ENCODE measurements around the gene MTMR10. TPM values are rescaled to one million over a fixed set of nuclear protein-coding genes. Genes with fewer than 3 reads are reported as not detected.

The MTMR10 gene
- total RNA-seq, 1 donor = 13.2 TPM

GRCh38 chr15:30962079-30962478 is 29.3 kb downstream of the MTMR10 start:
- DNase-seq (ENCODE audit: low read depth in 2 of 3, low spot score in 2 of 3) = no peak

DNA sequence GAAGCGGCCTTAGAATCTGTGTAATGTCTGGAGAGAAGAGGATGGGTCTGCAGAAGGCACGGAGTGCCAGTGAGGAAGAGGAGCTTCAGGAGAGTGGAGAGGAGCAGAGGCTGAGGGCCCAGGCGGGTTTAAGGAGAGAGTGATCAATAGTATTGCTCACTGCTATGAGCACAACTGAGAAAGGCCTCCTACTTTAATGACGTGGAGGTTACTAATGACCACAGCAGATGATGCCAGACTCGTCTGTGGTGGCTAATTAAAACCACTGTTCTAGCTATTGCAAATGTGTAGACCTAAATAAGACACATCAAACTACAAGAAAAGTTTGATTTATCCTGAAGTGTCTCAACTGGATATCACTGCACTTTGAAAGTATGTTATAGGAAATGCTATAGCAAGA is 33.2 kb downstream of the MTMR10 start:
- DNase-seq (ENCODE audit: low read depth in 2 of 3, low spot score in 2 of 3) = no peak

- DNase-seq (ENCODE audit: low read depth in 2 of 3, low spot score in 2 of 3) = no peak
These were observed 35.0 kb downstream of the MTMR10 start for GRCh38 chr15:30956216-30957124.

- DNase-seq (ENCODE audit: low read depth in 2 of 3, low spot score in 2 of 3) = no peak
These were observed 36.8 kb downstream of the MTMR10 start for GRCh38 chr15:30954674-30955073.

DNA sequence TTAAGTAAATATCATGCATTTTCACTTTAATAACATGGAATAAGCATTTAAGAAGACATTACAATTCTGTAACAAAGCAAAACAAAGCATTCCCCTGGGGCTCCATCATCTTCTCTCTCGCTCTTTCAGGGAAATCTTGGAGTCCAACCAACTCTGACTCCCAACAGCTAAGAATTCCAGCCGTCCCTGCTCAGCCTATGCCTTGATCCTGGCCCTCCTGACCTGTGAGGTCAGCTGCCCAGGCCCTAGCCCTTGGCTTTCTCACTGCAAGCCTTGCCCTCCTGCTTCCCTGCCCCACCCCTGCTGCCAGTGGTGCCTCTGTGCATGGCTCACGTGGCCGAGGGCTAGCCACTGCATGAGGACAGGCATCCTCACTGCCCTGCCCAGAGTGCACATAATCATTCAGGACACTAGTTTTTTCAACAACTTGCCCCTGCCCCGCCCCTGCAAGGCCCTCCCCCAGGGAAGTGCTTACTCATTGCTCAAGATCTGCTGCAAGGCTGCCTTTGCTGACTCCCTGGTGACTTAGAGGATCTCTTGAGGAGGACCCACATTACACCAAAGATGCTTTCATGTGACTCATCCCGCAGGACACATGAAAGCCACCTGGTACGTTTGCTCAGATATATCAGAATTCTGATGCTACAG is 37.6 kb downstream of the MTMR10 start:
- DNase-seq (ENCODE audit: low read depth in 2 of 3, low spot score in 2 of 3) = no peak

GRCh38 chr15:30953183-30953582 is 38.2 kb downstream of the MTMR10 start:
- DNase-seq (ENCODE audit: low read depth in 2 of 3, low spot score in 2 of 3) = no peak

DNA sequence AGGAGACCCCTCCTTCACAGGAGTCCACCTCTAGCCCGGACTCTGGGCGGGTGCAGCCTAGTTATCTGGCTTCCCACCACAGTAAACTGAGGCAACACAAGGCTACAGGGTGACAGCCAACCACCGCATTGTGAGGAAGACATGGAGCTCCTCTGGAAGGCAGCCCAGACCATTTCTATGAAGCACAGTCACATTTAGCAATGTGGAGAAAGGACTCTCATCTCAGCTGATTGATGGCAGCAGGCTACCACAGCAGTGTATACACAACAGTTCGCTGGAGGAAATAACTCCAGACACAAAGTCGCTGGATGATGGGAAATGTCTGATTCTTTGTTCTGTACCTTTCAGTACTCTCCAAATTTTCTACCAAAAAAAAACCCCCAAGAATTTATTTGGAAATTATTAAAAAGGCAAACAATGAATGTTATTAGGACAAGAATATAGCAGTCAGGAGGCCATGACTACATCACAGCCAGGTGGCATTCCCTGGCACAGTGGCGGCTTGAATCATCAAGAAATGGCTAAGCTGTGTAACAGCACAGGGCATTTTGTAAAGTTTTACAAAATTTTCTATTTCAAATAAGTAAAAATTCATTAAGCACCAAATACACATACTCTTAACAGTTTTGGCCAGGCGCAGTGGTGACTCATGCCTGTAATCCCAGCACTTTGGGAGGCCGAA is 47.6 kb downstream of the MTMR10 start:
- DNase-seq (ENCODE audit: low read depth in 2 of 3, low spot score in 2 of 3) = no peak

DNA sequence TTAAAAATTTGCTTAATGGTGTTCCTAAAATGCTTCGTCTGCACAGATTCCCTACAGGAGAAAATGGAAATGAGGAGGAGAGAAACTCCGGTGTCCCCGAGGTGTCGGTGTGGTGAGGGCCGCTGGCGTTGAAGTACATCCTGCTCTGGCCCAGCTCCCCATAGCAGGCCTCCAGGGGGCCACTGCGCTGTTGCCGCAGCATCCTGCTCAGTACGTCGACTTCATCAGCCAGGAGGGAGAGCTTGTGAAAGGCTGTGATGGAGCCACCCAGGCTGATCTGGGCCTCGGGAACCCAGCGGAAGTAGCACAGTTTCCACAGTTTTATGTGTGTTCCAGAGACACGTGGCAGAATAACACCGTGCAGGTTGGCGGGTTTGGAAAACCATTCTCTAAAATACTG is 49.9 kb downstream of the MTMR10 start:
- no peak for DNase-seq (ENCODE audit: low read depth in 2 of 3, low spot score in 2 of 3)

- DNase-seq (ENCODE audit: low read depth in 2 of 3, low spot score in 2 of 3) = no peak
These were observed 51.1 kb downstream of the MTMR10 start for GRCh38 chr15:30940359-30940758.

DNA sequence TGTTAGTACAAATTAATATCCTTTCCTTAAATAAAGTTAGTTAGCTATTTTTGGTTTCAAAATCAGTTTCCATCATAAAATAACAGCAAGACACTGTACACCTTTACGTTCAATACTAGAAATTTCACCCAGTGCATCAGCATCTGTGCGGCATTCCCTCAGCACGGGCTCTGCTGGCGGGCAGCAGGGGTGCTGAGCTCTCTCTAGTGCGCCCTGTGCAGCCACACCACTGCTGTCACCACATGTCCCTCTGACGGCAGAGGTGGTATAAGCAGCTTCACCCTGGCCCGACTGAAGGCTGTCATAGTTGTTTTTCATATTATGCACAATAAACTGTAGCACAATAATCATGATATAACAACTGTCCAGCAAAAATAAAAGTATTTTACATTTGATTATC is 52.3 kb downstream of the MTMR10 start:
- no peak for DNase-seq (ENCODE audit: low read depth in 2 of 3, low spot score in 2 of 3)

DNA sequence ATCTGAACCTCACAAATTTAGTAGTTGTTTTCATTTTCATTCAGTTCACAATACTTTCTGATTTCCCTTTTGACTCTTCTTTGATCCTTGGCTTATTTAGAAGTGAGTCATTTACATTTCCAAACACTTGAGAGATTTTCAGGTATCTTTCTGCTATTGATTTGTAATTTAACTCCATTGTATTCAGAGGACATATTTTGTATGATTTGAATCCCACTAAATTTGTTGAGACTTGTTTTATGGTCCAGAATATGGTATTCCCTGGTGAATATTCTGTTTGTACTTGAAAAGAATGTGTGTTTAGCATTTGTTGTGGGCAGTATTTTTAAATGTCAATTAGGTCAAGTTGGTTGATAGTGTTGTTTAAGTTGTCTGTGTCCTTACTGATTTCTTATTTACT is 58.1 kb downstream of the MTMR10 start:
- DNase-seq (ENCODE audit: low read depth in 2 of 3, low spot score in 2 of 3) = no peak

- no peak for DNase-seq (ENCODE audit: low read depth in 2 of 3, low spot score in 2 of 3)
These were observed 61.0 kb downstream of the MTMR10 start for GRCh38 chr15:30930422-30930821.

DNA sequence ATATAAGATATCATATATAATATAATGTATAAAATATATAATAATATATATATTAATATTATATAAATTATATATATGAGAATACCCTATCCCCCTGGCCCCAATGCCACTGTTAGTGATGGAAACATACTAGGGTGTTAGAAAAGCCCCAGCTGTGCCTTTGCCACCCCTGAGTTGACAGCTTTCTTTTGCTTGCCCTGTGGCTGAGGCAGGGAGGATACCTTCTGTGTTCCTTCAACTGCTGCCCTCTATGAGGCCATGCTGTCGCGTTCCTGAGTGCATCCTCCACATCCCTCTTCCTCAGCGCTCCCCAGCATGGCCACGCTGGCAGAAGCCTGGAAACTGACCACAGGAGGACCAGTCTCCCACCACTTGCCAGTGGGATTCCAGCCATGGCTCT is 61.4 kb downstream of the MTMR10 start:
- no peak for DNase-seq (ENCODE audit: low read depth in 2 of 3, low spot score in 2 of 3)

DNA sequence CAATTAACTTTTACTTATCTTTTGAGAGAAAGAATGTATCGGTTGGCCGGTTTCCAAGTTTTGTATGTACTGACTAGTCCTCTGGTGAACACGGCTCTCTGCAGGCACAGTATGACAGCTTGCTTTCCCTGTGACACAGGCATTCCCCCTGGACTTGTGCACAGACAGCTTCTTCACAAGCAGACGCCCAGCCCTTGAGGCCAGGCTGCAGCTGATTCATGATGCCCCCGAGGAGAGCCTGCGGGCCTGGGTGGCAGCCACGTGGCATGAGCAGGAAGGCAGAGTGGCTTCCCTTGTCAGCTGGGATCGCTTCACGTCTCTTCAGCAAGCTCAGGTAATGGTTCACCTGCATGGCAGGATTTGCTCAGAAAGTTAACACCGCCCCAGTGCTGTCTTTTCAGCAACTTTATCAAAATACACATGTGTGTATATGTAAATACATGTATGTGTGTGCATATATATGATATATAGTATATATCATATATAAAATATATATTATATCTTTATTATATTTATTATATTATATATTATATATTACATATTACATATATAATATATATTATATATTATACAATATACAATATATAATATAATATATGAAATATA is 62.3 kb downstream of the MTMR10 start:
- DNase-seq (ENCODE audit: low read depth in 2 of 3, low spot score in 2 of 3) = no peak

- DNase-seq (ENCODE audit: low read depth in 2 of 3, low spot score in 2 of 3) = no peak
These were observed 63.4 kb downstream of the MTMR10 start for GRCh38 chr15:30928076-30928475.

DNA sequence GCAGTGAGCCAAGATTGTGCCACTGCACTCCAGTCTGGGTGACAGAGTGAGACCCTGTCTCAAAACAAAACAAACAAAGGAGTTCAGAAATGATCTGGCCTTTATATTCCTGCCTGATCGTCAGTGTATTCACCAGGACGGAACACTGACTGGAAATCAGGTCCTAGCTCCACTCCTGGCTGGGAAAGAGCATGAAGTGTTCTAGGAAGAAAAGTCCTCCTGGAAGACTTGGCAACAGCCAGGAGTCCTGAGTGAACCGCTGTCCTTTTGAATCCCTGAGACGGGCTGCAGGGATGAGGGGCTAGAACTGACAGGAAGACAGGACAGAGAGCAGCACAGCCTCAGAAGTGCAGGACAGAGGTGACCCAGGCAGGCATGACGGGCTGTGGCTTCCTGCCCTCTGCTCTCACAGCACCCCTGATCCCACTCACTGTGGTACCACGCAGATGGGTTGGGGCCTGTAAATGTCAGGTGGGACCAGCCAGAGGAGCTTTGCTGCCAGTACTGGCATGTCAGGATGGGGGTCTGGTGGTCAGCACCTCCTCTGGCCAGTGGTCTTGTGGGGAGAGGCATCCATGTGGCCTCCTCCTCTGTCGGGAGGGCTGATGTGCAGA is 64.2 kb downstream of the MTMR10 start:
- DNase-seq (ENCODE audit: low read depth in 2 of 3, low spot score in 2 of 3) = no peak

DNA sequence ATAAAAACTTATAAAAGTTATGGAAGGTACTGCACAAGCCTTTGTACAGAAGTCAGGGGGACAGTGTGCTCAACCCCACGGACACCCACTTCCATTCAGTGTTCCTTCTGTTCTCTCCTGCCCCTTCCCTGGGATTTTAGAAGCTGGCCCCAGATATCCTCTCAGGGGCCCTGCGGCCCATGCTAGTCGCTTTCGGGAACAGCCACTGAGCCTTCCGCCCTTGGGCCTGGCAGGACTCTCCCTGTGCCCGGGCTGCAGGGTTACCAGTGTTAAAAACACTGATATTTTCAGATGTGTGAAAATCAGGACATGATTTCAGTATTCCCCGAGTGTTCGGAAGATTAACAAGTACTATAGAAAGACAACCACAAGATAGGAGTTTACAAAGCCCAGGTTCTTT is 65.3 kb downstream of the MTMR10 start:
- DNase-seq (ENCODE audit: low read depth in 2 of 3, low spot score in 2 of 3) = no peak

DNA sequence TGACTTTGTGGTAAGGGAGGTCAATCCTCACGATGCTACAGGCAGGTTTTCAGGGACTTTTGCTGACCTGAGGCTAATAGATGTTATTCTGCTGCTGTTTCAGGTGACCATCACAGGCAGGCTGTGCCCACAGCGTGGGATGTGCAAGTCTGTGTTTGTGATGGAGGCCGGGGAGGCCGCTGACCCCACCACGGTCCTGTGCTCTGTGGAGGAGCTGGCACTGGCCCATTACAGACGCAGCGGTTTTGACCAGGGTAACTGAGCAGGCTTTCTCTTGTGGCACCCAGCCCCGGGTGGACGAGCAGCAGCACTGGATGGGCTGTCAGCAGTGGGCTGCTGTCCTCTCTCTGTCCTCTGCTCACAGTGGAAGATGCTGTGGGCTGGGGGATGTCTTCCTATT is 65.7 kb downstream of the MTMR10 start:
- DNase-seq (ENCODE audit: low read depth in 2 of 3, low spot score in 2 of 3) = no peak

DNA sequence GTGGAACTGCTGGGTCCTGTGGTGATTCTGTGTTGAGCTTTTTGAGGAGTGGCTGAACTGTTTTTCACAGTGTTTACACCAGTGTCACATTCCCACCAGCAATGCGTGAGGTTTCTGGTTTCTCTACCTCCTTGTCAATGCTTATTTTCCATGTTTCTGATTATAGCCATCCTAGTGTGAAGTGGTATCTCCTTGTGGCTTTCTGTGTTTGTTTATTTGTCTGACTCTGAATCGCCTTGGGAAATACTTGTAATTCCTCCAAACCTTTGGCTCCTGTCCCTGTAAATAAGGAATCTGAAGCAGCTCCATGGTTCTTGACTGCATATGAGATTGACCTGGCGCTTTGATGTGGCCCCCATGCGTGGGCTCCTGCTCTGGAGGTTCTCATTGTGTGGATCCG is 67.1 kb downstream of the MTMR10 start:
- DNase-seq (ENCODE audit: low read depth in 2 of 3, low spot score in 2 of 3) = no peak

DNA sequence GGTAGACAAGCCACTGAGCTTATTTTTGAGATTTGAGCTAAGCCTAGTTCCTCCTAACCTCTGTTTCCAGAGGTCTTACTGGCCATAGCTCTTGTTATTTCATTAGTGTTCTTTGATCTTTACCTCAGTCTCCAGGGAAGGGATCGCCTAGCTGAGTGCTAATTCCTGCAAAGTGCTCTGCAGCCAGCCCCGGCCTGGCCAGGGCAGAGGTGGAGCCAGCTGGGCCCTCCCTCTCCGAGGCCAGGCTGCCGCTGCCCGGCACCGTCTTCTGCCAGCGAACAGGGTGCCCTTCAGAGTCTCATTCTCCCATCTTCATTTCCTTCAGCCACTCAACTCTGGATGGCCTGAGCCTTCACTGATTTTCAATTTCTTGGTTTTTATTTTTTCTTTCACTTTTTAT is 68.0 kb downstream of the MTMR10 start:
- no peak for DNase-seq (ENCODE audit: low read depth in 2 of 3, low spot score in 2 of 3)

All from hematopoietic multipotent progenitor cell (in vitro differentiated cells).